ENCODE results near the gene KIRREL3.

Gene KIRREL3

DNA sequence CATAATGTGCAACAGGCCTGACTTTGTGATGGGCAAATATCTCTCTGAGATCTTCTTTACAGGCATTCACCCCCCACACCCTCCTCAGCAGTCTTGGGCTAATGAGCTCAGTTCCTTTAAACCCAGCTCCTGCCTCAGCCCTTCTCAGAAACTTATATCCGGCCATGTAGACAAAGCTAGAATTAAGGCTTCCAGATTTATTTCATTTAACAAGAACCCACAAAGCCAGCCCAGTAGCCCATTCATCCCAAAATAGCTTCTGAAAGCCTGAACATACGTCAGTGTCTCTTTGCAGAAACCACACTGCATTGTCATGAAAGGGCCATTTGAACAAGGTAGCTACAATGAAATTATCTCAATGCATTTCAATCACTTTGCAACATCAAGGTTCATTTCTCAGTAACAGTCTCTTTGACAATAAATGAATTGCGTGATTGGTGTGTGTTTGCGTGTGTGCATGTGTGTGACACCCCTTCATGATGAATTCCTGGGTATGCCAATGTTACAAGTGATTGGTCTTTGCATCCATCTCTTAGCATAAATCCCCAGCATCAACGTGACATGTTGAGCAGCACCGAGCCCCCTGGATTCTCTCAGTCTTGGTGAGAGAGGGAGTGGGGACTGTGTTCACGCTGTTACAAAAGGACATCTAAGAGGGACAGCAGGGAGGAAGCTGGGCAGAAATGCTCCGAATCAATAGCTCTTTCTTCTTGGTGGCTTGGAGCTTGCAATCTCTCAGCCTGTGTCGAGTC lies 299.6 kb downstream of the KIRREL3 start:
- Histone ChIP-seq H3K36me3 (ENCODE audit: control insufficient read depth, insufficient read depth, low read length) (no peaks in the 10 kb centered on the region), H3K4me3 (replicated peaks; ENCODE audit: low read depth, low read length) (no peak overlapping the region), H3K27me3 (replicated peaks; ENCODE audit: control insufficient read depth, insufficient read depth, low read length) (no peaks in the 10 kb centered on the region; the same call in none of the 2 replicates)
- peak; percentile 55 for DNase-seq (ENCODE audit: extremely low read depth, insufficient read length)
- TF ChIP-seq, protein P1, sequence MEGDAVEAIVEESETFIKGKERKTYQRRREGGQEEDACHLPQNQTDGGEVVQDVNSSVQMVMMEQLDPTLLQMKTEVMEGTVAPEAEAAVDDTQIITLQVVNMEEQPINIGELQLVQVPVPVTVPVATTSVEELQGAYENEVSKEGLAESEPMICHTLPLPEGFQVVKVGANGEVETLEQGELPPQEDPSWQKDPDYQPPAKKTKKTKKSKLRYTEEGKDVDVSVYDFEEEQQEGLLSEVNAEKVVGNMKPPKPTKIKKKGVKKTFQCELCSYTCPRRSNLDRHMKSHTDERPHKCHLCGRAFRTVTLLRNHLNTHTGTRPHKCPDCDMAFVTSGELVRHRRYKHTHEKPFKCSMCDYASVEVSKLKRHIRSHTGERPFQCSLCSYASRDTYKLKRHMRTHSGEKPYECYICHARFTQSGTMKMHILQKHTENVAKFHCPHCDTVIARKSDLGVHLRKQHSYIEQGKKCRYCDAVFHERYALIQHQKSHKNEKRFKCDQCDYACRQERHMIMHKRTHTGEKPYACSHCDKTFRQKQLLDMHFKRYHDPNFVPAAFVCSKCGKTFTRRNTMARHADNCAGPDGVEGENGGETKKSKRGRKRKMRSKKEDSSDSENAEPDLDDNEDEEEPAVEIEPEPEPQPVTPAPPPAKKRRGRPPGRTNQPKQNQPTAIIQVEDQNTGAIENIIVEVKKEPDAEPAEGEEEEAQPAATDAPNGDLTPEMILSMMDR (IDR thresholded peaks at IDR 0.05; ENCODE audit: insufficient read depth, low read length, poor library complexity, severe bottlenecking): no peak

DNA sequence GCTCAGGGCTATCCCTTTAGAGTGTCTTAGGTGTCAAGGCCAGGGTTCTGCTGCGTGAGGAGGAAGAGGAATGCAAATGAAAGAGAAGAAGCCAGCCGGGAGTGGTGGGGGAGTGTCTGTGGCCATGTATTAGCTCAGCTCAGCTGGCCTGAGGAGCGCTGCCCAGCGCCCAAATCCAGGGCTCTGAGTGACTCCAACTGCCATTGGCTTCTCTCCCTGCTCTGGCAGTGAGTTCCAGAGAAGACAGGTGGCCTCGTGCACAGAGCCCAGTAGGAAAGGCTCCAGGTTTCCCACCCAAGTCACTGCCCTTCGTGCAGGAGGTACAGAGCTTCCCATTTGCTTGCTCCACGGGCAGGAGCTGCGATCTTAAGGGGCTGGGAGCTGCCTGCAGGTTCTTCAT lies 302.0 kb downstream of the KIRREL3 start:
- Histone ChIP-seq H3K27me3 (replicated peaks; ENCODE audit: control insufficient read depth, insufficient read depth, low read length) (no peaks in the 10 kb centered on the region; the same call in none of the 2 replicates), H3K4me3 (replicated peaks; ENCODE audit: low read depth, low read length) (no peak overlapping the region), H3K36me3 (ENCODE audit: control insufficient read depth, insufficient read depth, low read length) (no peaks in the 10 kb centered on the region)
- TF ChIP-seq, protein P1 (IDR thresholded peaks at IDR 0.05; ENCODE audit: insufficient read depth, low read length, poor library complexity, severe bottlenecking): no peak
- no peak for DNase-seq (ENCODE audit: extremely low read depth, insufficient read length)

DNA sequence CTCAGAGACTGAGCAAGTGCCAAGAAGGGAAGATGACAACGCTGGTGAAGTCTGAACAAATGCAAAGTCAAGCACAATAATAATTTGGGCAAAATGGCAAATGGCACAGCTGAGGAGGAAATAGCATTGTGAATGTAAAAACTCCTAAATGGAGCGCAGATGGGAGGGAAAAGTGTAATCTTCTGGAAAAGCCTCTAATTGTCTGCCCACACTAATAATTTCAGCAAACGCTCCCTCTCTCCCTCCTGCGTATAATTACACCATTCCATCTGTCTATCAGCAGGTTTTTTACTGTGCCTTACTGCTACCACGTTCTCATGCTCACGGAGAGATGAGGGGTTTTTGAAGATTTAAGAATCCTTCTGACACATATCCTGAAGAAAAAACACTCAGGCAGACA lies 302.6 kb downstream of the KIRREL3 start:
- DNase-seq (ENCODE audit: extremely low read depth, insufficient read length): no peak
- TF ChIP-seq, protein P1 (IDR thresholded peaks at IDR 0.05; ENCODE audit: insufficient read depth, low read length, poor library complexity, severe bottlenecking): no peak
- H3K36me3 ChIP-seq (ENCODE audit: control insufficient read depth, insufficient read depth, low read length): no peaks in the 10 kb centered on the region
- H3K4me3 ChIP-seq (replicated peaks; ENCODE audit: low read depth, low read length): no peak overlapping the region
- no peaks in the 10 kb centered on the region; the same call in none of the 2 replicates for H3K27me3 ChIP-seq (replicated peaks; ENCODE audit: control insufficient read depth, insufficient read depth, low read length)

DNA sequence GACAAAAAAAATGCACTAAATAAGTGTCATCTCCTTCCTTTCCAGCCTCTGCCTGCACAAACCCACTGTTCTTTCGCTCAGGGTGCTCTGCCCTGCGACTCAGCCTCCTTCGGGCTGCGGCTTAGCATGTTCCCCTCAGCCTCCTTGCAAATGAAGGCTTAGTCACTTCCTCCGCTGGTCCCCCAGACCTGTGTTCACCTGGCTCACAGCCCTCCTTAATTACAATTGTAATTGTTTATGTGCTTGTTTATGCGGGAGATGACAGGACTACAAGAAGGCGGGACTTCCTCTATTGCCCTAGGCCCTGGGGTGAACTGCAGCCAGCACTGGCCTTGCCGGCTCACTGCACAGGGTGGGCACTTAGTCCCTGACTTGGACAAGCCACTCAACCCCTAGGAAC lies 303.6 kb downstream of the KIRREL3 start:
- no peaks in the 10 kb centered on the region; the same call in 1 of the 2 replicates for H3K27me3 ChIP-seq (replicated peaks; ENCODE audit: control insufficient read depth, insufficient read depth, low read length)

GRCh38 chr11:126695293-126695692 lies 305.3 kb downstream of the KIRREL3 start:
- TF ChIP-seq, protein P1 (IDR thresholded peaks at IDR 0.05; ENCODE audit: insufficient read depth, low read length, poor library complexity, severe bottlenecking): no peak

More for the DNA sequence above, 303.6 kb downstream of the KIRREL3 start:
- DNase-seq (ENCODE audit: extremely low read depth, insufficient read length): no peak
- Histone ChIP-seq H3K4me3 (replicated peaks; ENCODE audit: low read depth, low read length) (no peak overlapping the region), H3K36me3 (ENCODE audit: control insufficient read depth, insufficient read depth, low read length) (no peaks in the 10 kb centered on the region)
- TF ChIP-seq, protein P1 (IDR thresholded peaks at IDR 0.05; ENCODE audit: insufficient read depth, low read length, poor library complexity, severe bottlenecking): no peak

More at GRCh38 chr11:126695293-126695692, 305.3 kb downstream of the KIRREL3 start:
- no peaks in the 10 kb centered on the region; the same call in 1 of the 2 replicates for H3K27me3 ChIP-seq (replicated peaks; ENCODE audit: control insufficient read depth, insufficient read depth, low read length)
- no peaks in the 10 kb centered on the region for H3K36me3 ChIP-seq (ENCODE audit: control insufficient read depth, insufficient read depth, low read length)
- no peak overlapping the region for H3K4me3 ChIP-seq (replicated peaks; ENCODE audit: low read depth, low read length)
- DNase-seq (ENCODE audit: extremely low read depth, insufficient read length): no peak
